UCSD-AML1 (cell line): ENCODE results near the gene PYGO1.
"Not testable (repeated sequence)": the region's sequence is repeated elsewhere in the genome, so short reads cannot be mapped to it uniquely, and the experiment has no call there.

Source experiments
- DNase-seq: peaks from one replicate; lab custom pipeline; 2025; ENCODE audit not compliant: unreplicated experiment; lab: John Stamatoyannopoulos, UW

PYGO1 gene

DNA sequence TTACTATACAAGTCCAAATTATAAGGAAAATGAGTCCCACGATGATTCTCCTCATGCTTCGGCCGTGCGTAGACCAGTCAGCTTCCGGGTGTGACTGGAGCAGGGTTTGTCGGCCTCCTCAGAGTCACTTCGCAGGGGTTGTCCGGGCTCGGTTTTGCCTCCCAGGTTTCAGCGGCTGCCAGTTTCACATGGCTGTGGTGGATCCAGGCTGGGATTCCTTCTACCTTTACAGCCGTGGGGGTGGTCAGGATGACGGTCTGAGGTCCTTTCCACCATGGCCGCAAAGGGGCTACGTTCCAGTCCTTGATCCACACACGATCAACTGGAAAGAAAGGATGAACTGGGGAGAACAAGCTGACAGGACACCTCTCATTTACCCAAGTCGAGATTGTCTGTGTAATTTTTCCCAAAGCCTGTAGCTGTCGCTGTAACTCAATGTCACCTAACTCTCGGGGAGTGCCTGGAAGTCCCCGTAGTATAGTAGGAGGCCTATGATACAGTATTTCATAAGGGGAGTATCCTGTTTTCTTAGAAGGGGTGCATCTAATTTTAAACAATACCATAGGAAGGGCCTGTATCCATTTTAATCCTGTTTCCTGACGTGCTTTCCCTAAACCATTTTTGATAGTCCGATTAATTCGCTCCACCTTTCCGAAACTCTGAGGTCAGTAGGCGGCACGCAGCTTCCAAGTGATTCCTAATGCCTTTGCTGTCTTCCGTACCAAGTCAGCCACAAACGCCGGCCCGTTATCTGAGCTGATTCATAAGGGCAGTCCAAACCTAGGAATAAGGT, 74.3 kb downstream of the PYGO1 start:
- not testable (repeated sequence) for DNase-seq

DNA sequence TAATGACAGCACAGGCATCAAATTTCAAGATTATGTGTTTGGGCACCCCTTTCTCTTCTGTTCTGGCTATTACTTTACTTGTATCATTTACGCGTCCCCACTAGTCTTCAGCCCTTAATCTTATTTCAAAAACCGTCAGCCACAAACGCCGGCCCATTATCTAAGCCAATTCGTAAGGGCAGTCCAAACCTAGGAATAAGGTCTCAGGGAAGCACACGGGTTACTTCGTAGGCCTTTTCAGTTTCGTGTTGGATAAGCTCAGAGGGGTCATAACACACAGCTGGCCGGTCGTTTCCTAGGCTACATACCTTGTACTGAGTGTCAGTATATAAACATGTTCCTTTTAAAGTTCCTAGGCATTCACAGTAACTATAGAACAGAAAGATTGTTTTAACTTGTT, 75.0 kb downstream of the PYGO1 start:
- DNase-seq = no peak

DNA sequence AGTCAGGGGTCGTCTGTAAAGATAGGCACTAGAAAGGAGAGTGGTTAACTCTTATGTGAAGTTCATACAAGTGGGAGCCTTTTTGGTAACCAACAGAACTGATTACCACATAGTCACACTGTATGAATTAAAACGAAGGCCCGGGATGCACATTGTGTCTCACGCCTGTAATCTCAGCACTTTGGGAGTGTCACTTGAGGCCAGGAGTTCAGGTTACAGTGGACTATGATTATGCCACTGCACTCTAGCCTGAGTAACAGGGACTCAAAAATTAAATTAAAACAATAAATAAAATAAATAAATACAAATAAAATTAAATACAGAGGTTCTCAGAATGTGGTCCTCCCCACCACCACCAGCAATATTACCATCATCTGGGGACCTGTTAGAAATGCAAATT, 80.6 kb downstream of the PYGO1 start:
- no peak for DNase-seq

GRCh38 chr15:55505407-55505806, 82.7 kb downstream of the PYGO1 start:
- not testable (repeated sequence) for DNase-seq

GRCh38 chr15:55499151-55499550, 89.0 kb downstream of the PYGO1 start:
- DNase-seq = no peak

- DNase-seq = not testable (repeated sequence)
Observed at GRCh38 chr15:55498109-55498938, 89.8 kb downstream of the PYGO1 start.

GRCh38 chr15:55496716-55497115, 91.4 kb downstream of the PYGO1 start:
- no peak for DNase-seq

GRCh38 chr15:55494931-55495330, 93.2 kb downstream of the PYGO1 start:
- DNase-seq = no peak

DNA sequence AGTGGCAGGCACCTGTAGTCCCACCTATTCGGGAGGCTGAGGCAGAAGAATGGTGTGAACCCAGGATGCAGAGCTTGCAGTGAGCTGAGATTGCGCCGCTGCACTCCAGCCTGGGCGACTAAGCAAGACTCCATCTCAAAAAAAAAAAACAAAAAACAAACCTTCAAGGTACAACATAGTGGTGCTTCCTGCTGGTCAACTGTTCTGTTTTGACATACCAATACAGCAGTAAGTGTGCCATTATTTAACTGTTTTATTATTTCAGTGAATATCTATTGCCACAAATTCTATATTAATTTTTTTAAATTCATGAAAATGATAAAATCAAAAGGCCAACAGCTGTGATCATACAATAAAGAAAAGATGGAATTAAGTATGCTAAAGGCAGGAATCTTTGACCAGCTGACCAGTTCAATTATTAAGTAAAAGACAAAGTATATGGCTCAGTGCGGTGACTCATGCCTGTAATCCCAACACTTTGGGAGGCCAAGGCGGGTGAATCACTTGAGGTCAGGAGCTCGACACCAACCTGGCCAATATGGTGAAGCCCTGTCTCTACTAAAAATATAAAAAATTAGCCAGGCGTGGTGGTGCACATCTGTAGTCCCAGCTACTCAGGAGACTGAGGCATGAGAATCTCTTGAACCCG, 99.1 kb downstream of the PYGO1 start:
- not testable (repeated sequence) for DNase-seq
